H9 (cell line): ENCODE results near the gene COX10. TPM values are rescaled to one million over a fixed set of nuclear protein-coding genes. Genes with fewer than 3 reads are reported as not detected.

Experiments used
- DNase-seq: peaks from one replicate; pipeline ENCODE4 v3.0.0-alpha.2; 2017
- H2AFZ ChIP-seq: one replicate; pipeline ENCODE4 v1.6.1; 2013; ENCODE audit warnings: mild to moderate bottlenecking, low read length, control low read depth, moderate library complexity
- H2AK5ac ChIP-seq: 2 replicates; pipeline ENCODE4 v1.6.1; 2013; ENCODE audit warnings: low read length, control low read depth, mixed read lengths; ENCODE audit not compliant: insufficient read length
- H2BK120ac ChIP-seq: one replicate; pipeline ENCODE4 v1.6.1; 2013; ENCODE audit warnings: low read depth, mild to moderate bottlenecking, low read length, control low read depth, inconsistent platforms; ENCODE audit not compliant: poor library complexity, severe bottlenecking
- H2BK12ac ChIP-seq: 2 replicates; pipeline ENCODE4 v1.6.1; 2013; ENCODE audit warnings: low read length, control low read depth, mixed read lengths, low read depth; ENCODE audit not compliant: insufficient read length
- H2BK15ac ChIP-seq: 2 replicates; pipeline ENCODE4 v1.6.1; 2013; ENCODE audit warnings: low read depth, low read length, control low read depth
- H2BK20ac ChIP-seq: one replicate; pipeline ENCODE4 v1.6.1; 2013; ENCODE audit warnings: low read depth, mild to moderate bottlenecking, low read length, control low read depth, inconsistent platforms; ENCODE audit not compliant: poor library complexity, severe bottlenecking
- H2BK5ac ChIP-seq: 2 replicates; pipeline ENCODE4 v1.6.1; 2013; ENCODE audit warnings: low read length, control low read depth, mixed read lengths; ENCODE audit not compliant: insufficient read length
- H3K14ac ChIP-seq: 2 replicates; pipeline ENCODE4 v1.6.1; 2013; ENCODE audit warnings: low read length, control low read depth; ENCODE audit not compliant: insufficient read depth
- H3K18ac ChIP-seq: 2 replicates; pipeline ENCODE4 v1.6.1; 2013; ENCODE audit warnings: low read depth, mild to moderate bottlenecking, mixed read lengths, low read length, control low read depth; ENCODE audit not compliant: insufficient read length
- H3K23ac ChIP-seq: 2 replicates; pipeline ENCODE4 v1.6.1; 2013; ENCODE audit warnings: low read length, control low read depth, mixed read lengths, low read depth; ENCODE audit not compliant: insufficient read length
- H3K23me2 ChIP-seq: 2 replicates; pipeline ENCODE4 v1.6.1; 2013; ENCODE audit warnings: low read depth, mild to moderate bottlenecking, mixed read lengths, low read length, control low read depth; ENCODE audit not compliant: insufficient read length, poor library complexity, severe bottlenecking
- H3K27ac ChIP-seq: 2 replicates; pipeline ENCODE4 v1.5.1; 2013; ENCODE audit warnings: low read length, control low read depth, mixed read lengths, low read depth; ENCODE audit not compliant: insufficient read length
- H3K27me3 ChIP-seq: 2 replicates; pipeline ENCODE4 v1.6.1; 2013; ENCODE audit warnings: low read length, control low read depth, inconsistent platforms; ENCODE audit not compliant: insufficient read depth
- H3K4ac ChIP-seq: 2 replicates; pipeline ENCODE4 v1.6.1; 2013; ENCODE audit warnings: low read depth, mild to moderate bottlenecking, control low read depth, inconsistent platforms, low read length, moderate library complexity
- H3K4me1 ChIP-seq: 2 replicates; pipeline ENCODE4 v1.6.1; 2013; ENCODE audit warnings: low read length, control low read depth, inconsistent platforms; ENCODE audit not compliant: insufficient read depth
- H3K4me2 ChIP-seq: 2 replicates; pipeline ENCODE4 v1.6.1; 2013; ENCODE audit warnings: low read length, control low read depth, mixed read lengths; ENCODE audit not compliant: insufficient read length, insufficient read depth
- H3K56ac ChIP-seq: 2 replicates; pipeline ENCODE4 v1.6.1; 2013; ENCODE audit warnings: low read depth, mild to moderate bottlenecking, mixed read lengths, low read length, control low read depth; ENCODE audit not compliant: insufficient read length
- H3K79me1 ChIP-seq: 2 replicates; pipeline ENCODE4 v1.6.1; 2013; ENCODE audit warnings: low read depth, mild to moderate bottlenecking, moderate library complexity, low read length, control low read depth, inconsistent platforms; ENCODE audit not compliant: insufficient read depth, poor library complexity, severe bottlenecking
- H3K79me2 ChIP-seq: 2 replicates; pipeline ENCODE4 v1.6.1; 2013; ENCODE audit warnings: low read length, control low read depth, inconsistent platforms; ENCODE audit not compliant: insufficient read depth
- H3K9ac ChIP-seq: 2 replicates; pipeline ENCODE4 v1.6.1; 2013; ENCODE audit warnings: low read length, control low read depth, mixed read lengths; ENCODE audit not compliant: insufficient read length; ENCODE audit errors: extremely low read depth
- H3K9me3 ChIP-seq: one replicate; pipeline ENCODE4 v1.6.1; 2013; ENCODE audit warnings: low read depth, low read length, inconsistent platforms; ENCODE audit not compliant: control insufficient read depth
- H3T11ph ChIP-seq: one replicate; pipeline ENCODE4 v1.6.1; 2013; ENCODE audit warnings: mild to moderate bottlenecking, low read length, control low read depth, inconsistent platforms
- H4K20me1 ChIP-seq: one replicate; pipeline ENCODE4 v1.6.1; 2013; ENCODE audit not compliant: control insufficient read depth, insufficient read length, insufficient read depth
- H4K5ac ChIP-seq: 2 replicates; pipeline ENCODE4 v1.6.1; 2013; ENCODE audit warnings: low read depth, mild to moderate bottlenecking, mixed read lengths, low read length, control low read depth; ENCODE audit not compliant: insufficient read length
- H4K8ac ChIP-seq: replicated peaks from 2 replicates; pipeline ENCODE4 v1.6.1; 2013; ENCODE audit warnings: low read length, control low read depth, mixed read lengths, low read depth; ENCODE audit not compliant: insufficient read length
- H4K91ac ChIP-seq: 2 replicates; pipeline ENCODE4 v1.6.1; 2013; ENCODE audit warnings: low read depth, mild to moderate bottlenecking, moderate library complexity, mixed read lengths, low read length, control low read depth; ENCODE audit not compliant: insufficient read length
- H3K27ac Mint-ChIP-seq, 3 experiments: 2 replicates in 2 of 3; 3 replicates in 1 of 3; pipeline ENCODE4 v1.8.0; 2020 to 2021; ENCODE audit warnings: mixed read lengths in 3 of 3, mild to moderate bottlenecking in 1 of 3, moderate library complexity in 1 of 3
- H3K27me3 Mint-ChIP-seq: 2 replicates; pipeline ENCODE4 v1.8.0; 2021; ENCODE audit warnings: low read depth, mild to moderate bottlenecking, moderate library complexity, mixed read lengths
- H3K36me3 Mint-ChIP-seq, 3 experiments: 2 replicates in 2 of 3; 3 replicates in 1 of 3; pipeline ENCODE4 v1.8.0; 2020 to 2021; ENCODE audit warnings: low read depth in 3 of 3, mixed read lengths in 3 of 3; ENCODE audit not compliant: insufficient read depth in 1 of 3
- H3K4me1 Mint-ChIP-seq, 2 experiments: 2 replicates each; pipeline ENCODE4 v1.8.0; 2020; ENCODE audit warnings: mixed read lengths in 2 of 2
- H3K4me3 Mint-ChIP-seq, 2 experiments: 2 replicates in 1 of 2; 3 replicates in 1 of 2; pipeline ENCODE4 v1.8.0; 2020 to 2021; ENCODE audit warnings: mild to moderate bottlenecking in 2 of 2, mixed read lengths in 2 of 2, moderate library complexity in 1 of 2
- H3K9me3 Mint-ChIP-seq, 2 experiments: 2 replicates in 1 of 2; 3 replicates in 1 of 2; pipeline ENCODE4 v1.8.0; 2020; ENCODE audit warnings: mild to moderate bottlenecking in 2 of 2, mixed read lengths in 2 of 2, moderate library complexity in 1 of 2
- CTCF ChIP-seq: fragments of 200-600 bp; sonication (generic); conservative IDR thresholded peaks from 3 replicates; pipeline ENCODE4 v1.8.0; 2021; ENCODE audit warnings: antibody characterized with exemption, mild to moderate bottlenecking
- WGBS: extraction: QIAGEN DNeasy Blood & Tissue Kit; methylation state at CpG from one replicate; pipeline ENCODE4 v1.1.7; 2013; ENCODE audit warnings: missing lambda C conversion rate, low lambda C conversion rate, mixed read lengths; ENCODE audit not compliant: insufficient read length; ENCODE audit errors: extremely low coverage; 5-methylcytosine and 5-hydroxymethylcytosine counted together
- total RNA-seq: library from RNA; stranded (reverse); gene quantifications from 2 replicates; pipeline ENCODE4 v1.2.1, GENCODE V29; 2021

COX10 gene
- total RNA-seq, 1 experiment from 2014 or later, result 20.6 TPM

GRCh38 chr17:14156689-14157088, 87.4 kb downstream of the COX10 start:
- no peak for DNase-seq
- H3K27me3 ChIP-seq, result no peaks in the 10 kb centered on the region
- H2BK120ac ChIP-seq, result no peak overlapping the region
- no peak overlapping the region for H4K5ac ChIP-seq
- H2AK5ac ChIP-seq, result no peak overlapping the region
- H3K9me3 ChIP-seq, result no peaks in the 10 kb centered on the region
- no peak overlapping the region for H3K4me2 ChIP-seq
- no peak overlapping the region for H3K4me3 Mint-ChIP-seq
- no CpG with 5 or more reads among the region's 4 CpGs for WGBS
- peak overlapping the region in 1 of 3 experiments; percentile 22; a peak in 2 of 7 replicates for H3K27ac Mint-ChIP-seq
- H3K4me1 ChIP-seq, result no peaks in the 10 kb centered on the region
- no peak overlapping the region for H2BK20ac ChIP-seq
- no peaks in the 10 kb centered on the region for H4K20me1 ChIP-seq
- no peak overlapping the region for H3K9ac ChIP-seq
- 0 out of 4 replicates have a peak, but pooled peaks cover 0 to 3% of the 10 kb centered on the region in 2 experiments for H3K4me1 Mint-ChIP-seq
- H2BK15ac ChIP-seq, result no peak overlapping the region
- no peak overlapping the region for H3K4ac ChIP-seq
- no peak overlapping the region for H3K56ac ChIP-seq
- H3K18ac ChIP-seq, result no peak overlapping the region
- no peaks in the 10 kb centered on the region for H3K79me2 ChIP-seq
- no peak overlapping the region for H3K27ac ChIP-seq
- no peaks in the 10 kb centered on the region for H3K23me2 ChIP-seq
- H2BK12ac ChIP-seq, result no peak overlapping the region
- H4K91ac ChIP-seq, result no peak overlapping the region
- no peaks in the 10 kb centered on the region for H3K27me3 Mint-ChIP-seq
- H3T11ph ChIP-seq, result no peak overlapping the region
- peaks cover 0 to 4% (median 2%) of the 10 kb centered on the region in 3 experiments; a peak in 4 of 7 replicates for H3K36me3 Mint-ChIP-seq
- no peak overlapping the region for H2AFZ ChIP-seq
- no peaks in the 10 kb centered on the region for H3K9me3 Mint-ChIP-seq
- no peak overlapping the region for H3K23ac ChIP-seq
- H3K79me1 ChIP-seq, result no peaks in the 10 kb centered on the region
- H2BK5ac ChIP-seq, result no peak overlapping the region
- H3K14ac ChIP-seq, result no peak overlapping the region
- TF ChIP-seq CTCF, result no peak
- H4K8ac ChIP-seq, result no peak overlapping the region
